HEK293 (cell line): ENCODE data around the gene HMHB1.
"Not testable (repeated sequence)": the region's sequence is repeated elsewhere in the genome, so short reads cannot be mapped to it uniquely, and the experiment has no call there.

Experiments used
- CTCF ChIA-PET: fragments of 350-600 bp; formaldehyde crosslinking; extraction: SDS; loops from one replicate; lab custom pipeline; 2021; ENCODE audit warnings: antibody characterized with exemption; lab: Yijun Ruan, JAX
- POLR2A ChIA-PET: fragments of 300-600 bp; formaldehyde crosslinking; extraction: SDS; loops from one replicate; lab custom pipeline; 2020; ENCODE audit warnings: antibody characterized with exemption, inconsistent platforms; lab: Yijun Ruan, JAX
- H3K27ac ChIP-seq: fragments of 200-500 bp; sonication (Bioruptor generic); 2 replicates; pipeline ENCODE4 v1.5.1; 2014; ENCODE audit warnings: low read depth, low read length, control low read depth, inconsistent platforms; ENCODE audit errors: extremely low read depth
- H3K36me3 ChIP-seq, 2 experiments: fragments of 200-500 bp in 1 of 2; sonication (Bioruptor generic) in 1 of 2; 1 replicate in 1 of 2; 2 replicates in 1 of 2; pipeline ENCODE4 v1.5.1; 2014 to 2017; ENCODE audit warnings: inconsistent platforms in 2 of 2, low read length in 2 of 2; ENCODE audit not compliant: control insufficient read depth in 2 of 2, insufficient read depth in 1 of 2
- H3K4me1 ChIP-seq: fragments of 200-500 bp; sonication (Bioruptor generic); 2 replicates; pipeline ENCODE4 v1.5.1; 2014; ENCODE audit warnings: mild to moderate bottlenecking, low read length, inconsistent platforms; ENCODE audit not compliant: control insufficient read depth, insufficient read depth
- H3K4me3 ChIP-seq: 2 replicates; pipeline ENCODE4 v1.5.1; 2011; ENCODE audit warnings: low read depth, mild to moderate bottlenecking, control low read depth, low read length, moderate library complexity
- H3K9me3 ChIP-seq: fragments of 200-500 bp; sonication (Bioruptor generic); 2 replicates; pipeline ENCODE4 v1.5.1; 2014; ENCODE audit warnings: low read depth, low read length, inconsistent platforms; ENCODE audit not compliant: control insufficient read depth, insufficient read depth
- EGR2 ChIP-seq: fragments of 450-650 bp; formaldehyde crosslinking; IDR thresholded peaks from 2 replicates; pipeline ENCODE4 v1.5.1; 2016; ENCODE audit warnings: low read depth, missing biosample characterization, missing genetic modification characterization
- FEZF1 ChIP-seq: fragments of 450-650 bp; formaldehyde crosslinking; IDR thresholded peaks from 2 replicates; pipeline ENCODE4 v1.5.1; 2016; ENCODE audit warnings: missing biosample characterization, missing genetic modification characterization
- GLI4 ChIP-seq: fragments of 450-650 bp; formaldehyde crosslinking; IDR thresholded peaks from 2 replicates; pipeline ENCODE4 v1.5.1; 2016; ENCODE audit warnings: missing biosample characterization, missing genetic modification characterization
- GLIS1 ChIP-seq: fragments of 450-650 bp; formaldehyde crosslinking; IDR thresholded peaks from 2 replicates; pipeline ENCODE4 v1.5.1; 2016; ENCODE audit warnings: missing biosample characterization, missing genetic modification characterization
- PATZ1 ChIP-seq: fragments of 450-650 bp; formaldehyde crosslinking; IDR thresholded peaks from 2 replicates; pipeline ENCODE4 v1.5.1; 2016; ENCODE audit warnings: missing biosample characterization, missing genetic modification characterization
- SP7 ChIP-seq: fragments of 450-650 bp; formaldehyde crosslinking; IDR thresholded peaks from 2 replicates; pipeline ENCODE4 v1.5.1; 2016; ENCODE audit warnings: missing biosample characterization, missing genetic modification characterization
- ZFP3 ChIP-seq: fragments of 450-650 bp; formaldehyde crosslinking; IDR thresholded peaks from 2 replicates; pipeline ENCODE4 v1.5.1; 2016; ENCODE audit warnings: low read depth, missing biosample characterization, missing genetic modification characterization
- ZNF146 ChIP-seq: fragments of 450-650 bp; formaldehyde crosslinking; IDR thresholded peaks from 2 replicates; pipeline ENCODE4 v1.5.1; 2016; ENCODE audit warnings: missing biosample characterization, missing genetic modification characterization
- ZNF214 ChIP-seq: fragments of 450-650 bp; formaldehyde crosslinking; IDR thresholded peaks from 2 replicates; pipeline ENCODE4 v1.5.1; 2017; ENCODE audit warnings: missing biosample characterization, mild to moderate bottlenecking, missing genetic modification characterization, borderline replicate concordance
- ZNF23 ChIP-seq: fragments of 450-650 bp; formaldehyde crosslinking; IDR thresholded peaks from 2 replicates; pipeline ENCODE4 v1.5.1; 2016; ENCODE audit warnings: missing biosample characterization, missing genetic modification characterization, borderline replicate concordance
- ZNF292 ChIP-seq: fragments of 450-650 bp; formaldehyde crosslinking; IDR thresholded peaks from 2 replicates; pipeline ENCODE4 v1.5.1; 2016; ENCODE audit warnings: low read depth, missing biosample characterization, missing genetic modification characterization, borderline replicate concordance
- ZNF311 ChIP-seq: fragments of 450-650 bp; formaldehyde crosslinking; IDR thresholded peaks from 2 replicates; pipeline ENCODE4 v1.5.1; 2017; ENCODE audit warnings: missing biosample characterization, missing genetic modification characterization, borderline replicate concordance
- ZNF354C ChIP-seq: fragments of 450-650 bp; formaldehyde crosslinking; IDR thresholded peaks from 2 replicates; pipeline ENCODE4 v1.5.1; 2016; ENCODE audit warnings: missing biosample characterization, missing genetic modification characterization, low read depth, borderline replicate concordance
- ZNF560 ChIP-seq: fragments of 450-650 bp; formaldehyde crosslinking; IDR thresholded peaks from 2 replicates; pipeline ENCODE4 v1.5.1; 2017; ENCODE audit warnings: missing biosample characterization, missing genetic modification characterization, borderline replicate concordance
- ZNF561 ChIP-seq: fragments of 450-650 bp; IDR thresholded peaks from 2 replicates; pipeline ENCODE4 v1.5.1; 2018; ENCODE audit warnings: missing biosample characterization, missing genetic modification characterization, borderline replicate concordance
- ZNF621 ChIP-seq: fragments of 450-650 bp; formaldehyde crosslinking; IDR thresholded peaks from 2 replicates; pipeline ENCODE4 v1.5.1; 2017; ENCODE audit warnings: missing biosample characterization, missing genetic modification characterization
- ZNF792 ChIP-seq: fragments of 450-650 bp; formaldehyde crosslinking; IDR thresholded peaks from 2 replicates; pipeline ENCODE4 v1.5.1; 2016; ENCODE audit warnings: missing biosample characterization, missing genetic modification characterization
- TF ChIP-seq, protein P1 (sequence below): fragments of 450-650 bp; formaldehyde crosslinking; IDR thresholded peaks from 2 replicates; pipeline ENCODE4 v1.5.1; 2016; ENCODE audit warnings: missing biosample characterization, missing genetic modification characterization
- TF ChIP-seq, protein P2 (sequence below): fragments of 450-650 bp; formaldehyde crosslinking; IDR thresholded peaks from 2 replicates; pipeline ENCODE4 v1.5.1; 2016; ENCODE audit warnings: missing biosample characterization, missing genetic modification characterization

Gene HMHB1

DNA sequence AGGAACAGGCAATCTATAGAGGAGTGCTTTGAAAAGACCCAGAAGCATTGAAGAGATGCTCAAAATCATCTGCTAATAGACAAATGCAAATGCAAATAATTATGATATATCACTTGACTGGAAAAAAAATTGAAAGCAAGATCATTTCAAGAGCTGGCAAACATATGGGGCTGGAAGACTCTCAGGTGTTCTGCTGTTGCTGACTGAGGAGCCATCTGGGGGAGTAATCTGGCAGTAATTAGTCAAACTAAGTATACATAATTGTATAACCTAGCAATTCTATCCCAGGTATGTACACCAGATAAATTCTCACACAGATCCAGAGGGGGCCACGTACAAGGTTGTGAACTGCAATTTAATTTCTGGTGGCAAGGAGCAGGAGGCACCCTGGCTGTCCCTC is 4.6 kb upstream of the HMHB1 start (continued):
- TF ChIP-seq ZNF214 (tag by site-specific recombination) = no peak
- no peak for TF ChIP-seq ZNF792 (tag by site-specific recombination)
- TF ChIP-seq PATZ1 (tag by site-specific recombination) = no peak
- no peak for TF ChIP-seq ZNF354C (tag by site-specific recombination)
- TF ChIP-seq, all 188 proteins: peak for 0

- POLR2A ChIA-PET, H3K36me3 ChIP-seq: not testable (repeated sequence)
- 0 out of 2 replicates have a peak, but pooled peaks have one; percentile 6 for TF ChIP-seq ZNF146
- TF ChIP-seq, all 188 proteins: peak for 1; not testable (repeated sequence) for 187
- H3K9me3 ChIP-seq, H3K27ac ChIP-seq, H3K4me3 ChIP-seq, H3K4me1 ChIP-seq, CTCF ChIA-PET: not testable (repeated sequence)
Measured at GRCh38 chr5:143816370-143816769, 4.4 kb downstream of the HMHB1 start.

DNA sequence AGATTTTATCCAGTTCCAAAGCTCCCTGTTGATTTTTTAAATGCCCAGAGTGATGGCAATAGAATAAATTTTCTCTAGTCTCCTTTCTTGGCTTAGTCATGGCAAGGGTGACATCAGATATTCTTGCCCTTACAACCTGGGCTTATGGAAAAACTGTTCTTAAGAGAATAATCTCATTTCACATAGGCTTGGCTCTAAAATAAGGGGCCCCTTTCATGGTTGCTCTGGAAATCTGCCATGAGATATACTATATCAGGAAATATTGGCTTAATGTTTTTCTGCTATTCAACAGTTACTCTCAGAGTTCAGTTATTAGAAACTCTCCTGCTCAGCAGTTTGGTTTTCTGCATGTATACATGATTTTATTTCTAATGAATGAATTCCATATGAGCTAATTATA is 7.8 kb downstream of the HMHB1 start:
- POLR2A ChIA-PET = no interaction called here
- Histone ChIP-seq H3K4me3 (no peak overlapping the region), H3K9me3 (no peaks in the 10 kb centered on the region), H3K36me3 (no peaks in the 10 kb centered on the region), H3K4me1 (no peaks in the 10 kb centered on the region), H3K27ac (no peak overlapping the region)
- no peak for TF ChIP-seq EGR2 (tag by site-specific recombination)
- CTCF ChIA-PET = interaction anchor here (0.7 to 0.8 kb wide), 2 partner anchors 110 to 711 kb away, joined by 3 read pairs; no protein-coding TSS in a partner anchor

GRCh38 chr5:143820451-143820850 is 8.5 kb downstream of the HMHB1 start:
- CTCF ChIA-PET = interaction anchor here (0.7 to 0.8 kb wide), 3 partner anchors 111 to 711 kb away, joined by 3 to 5 read pairs (median 3); no protein-coding TSS in a partner anchor
- H3K36me3 ChIP-seq = no peaks in the 10 kb centered on the region
- TF ChIP-seq ZNF292 (tag by site-specific recombination) = no peak
- no peak for TF ChIP-seq ZNF23
- TF ChIP-seq, protein P1, sequence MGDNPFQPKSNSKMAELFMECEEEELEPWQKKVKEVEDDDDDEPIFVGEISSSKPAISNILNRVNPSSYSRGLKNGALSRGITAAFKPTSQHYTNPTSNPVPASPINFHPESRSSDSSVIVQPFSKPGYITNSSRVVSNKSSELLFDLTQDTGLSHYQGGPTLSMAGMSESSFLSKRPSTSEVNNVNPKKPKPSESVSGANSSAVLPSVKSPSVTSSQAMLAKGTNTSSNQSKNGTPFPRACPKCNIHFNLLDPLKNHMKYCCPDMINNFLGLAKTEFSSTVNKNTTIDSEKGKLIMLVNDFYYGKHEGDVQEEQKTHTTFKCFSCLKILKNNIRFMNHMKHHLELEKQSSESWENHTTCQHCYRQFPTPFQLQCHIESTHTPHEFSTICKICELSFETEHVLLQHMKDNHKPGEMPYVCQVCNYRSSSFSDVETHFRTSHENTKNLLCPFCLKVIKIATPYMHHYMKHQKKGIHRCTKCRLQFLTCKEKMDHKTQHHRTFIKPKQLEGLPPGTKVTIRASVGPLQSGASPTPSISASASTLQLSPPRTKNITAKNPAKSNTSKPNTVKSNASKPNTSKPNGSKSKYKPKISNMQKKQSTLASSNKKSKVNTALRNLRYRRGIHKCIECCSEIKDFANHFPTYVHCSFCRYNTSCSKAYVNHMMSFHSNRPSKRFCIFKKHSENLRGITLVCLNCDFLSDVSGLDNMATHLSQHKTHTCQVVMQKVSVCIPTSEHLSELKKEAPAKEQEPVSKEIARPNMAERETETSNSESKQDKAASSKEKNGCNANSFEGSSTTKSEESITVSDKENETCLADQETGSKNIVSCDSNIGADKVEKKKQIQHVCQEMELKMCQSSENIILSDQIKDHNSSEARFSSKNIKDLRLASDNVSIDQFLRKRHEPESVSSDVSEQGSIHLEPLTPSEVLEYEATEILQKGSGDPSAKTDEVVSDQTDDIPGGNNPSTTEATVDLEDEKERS = no peak
- TF ChIP-seq, protein P2, sequence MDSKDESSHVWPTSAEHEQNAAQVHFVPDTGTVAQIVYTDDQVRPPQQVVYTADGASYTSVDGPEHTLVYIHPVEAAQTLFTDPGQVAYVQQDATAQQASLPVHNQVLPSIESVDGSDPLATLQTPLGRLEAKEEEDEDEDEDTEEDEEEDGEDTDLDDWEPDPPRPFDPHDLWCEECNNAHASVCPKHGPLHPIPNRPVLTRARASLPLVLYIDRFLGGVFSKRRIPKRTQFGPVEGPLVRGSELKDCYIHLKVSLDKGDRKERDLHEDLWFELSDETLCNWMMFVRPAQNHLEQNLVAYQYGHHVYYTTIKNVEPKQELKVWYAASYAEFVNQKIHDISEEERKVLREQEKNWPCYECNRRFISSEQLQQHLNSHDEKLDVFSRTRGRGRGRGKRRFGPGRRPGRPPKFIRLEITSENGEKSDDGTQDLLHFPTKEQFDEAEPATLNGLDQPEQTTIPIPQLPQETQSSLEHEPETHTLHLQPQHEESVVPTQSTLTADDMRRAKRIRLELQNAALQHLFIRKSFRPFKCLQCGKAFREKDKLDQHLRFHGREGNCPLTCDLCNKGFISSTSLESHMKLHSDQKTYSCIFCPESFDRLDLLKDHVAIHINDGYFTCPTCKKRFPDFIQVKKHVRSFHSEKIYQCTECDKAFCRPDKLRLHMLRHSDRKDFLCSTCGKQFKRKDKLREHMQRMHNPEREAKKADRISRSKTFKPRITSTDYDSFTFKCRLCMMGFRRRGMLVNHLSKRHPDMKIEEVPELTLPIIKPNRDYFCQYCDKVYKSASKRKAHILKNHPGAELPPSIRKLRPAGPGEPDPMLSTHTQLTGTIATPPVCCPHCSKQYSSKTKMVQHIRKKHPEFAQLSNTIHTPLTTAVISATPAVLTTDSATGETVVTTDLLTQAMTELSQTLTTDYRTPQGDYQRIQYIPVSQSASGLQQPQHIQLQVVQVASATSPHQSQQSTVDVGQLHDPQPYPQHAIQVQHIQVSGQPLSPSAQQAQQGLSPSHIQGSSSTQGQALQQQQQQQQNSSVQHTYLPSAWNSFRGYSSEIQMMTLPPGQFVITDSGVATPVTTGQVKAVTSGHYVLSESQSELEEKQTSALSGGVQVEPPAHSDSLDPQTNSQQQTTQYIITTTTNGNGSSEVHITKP (tag by site-specific recombination) = no peak
- no peak for TF ChIP-seq ZNF354C (tag by site-specific recombination)
- TF ChIP-seq SP7 = no peak
- no peak for TF ChIP-seq ZNF621 (tag by site-specific recombination)
- no peak for TF ChIP-seq FEZF1 (tag by site-specific recombination)
- no peak for TF ChIP-seq ZNF561 (tag by site-specific recombination)
- no peak for TF ChIP-seq GLI4 (tag by site-specific recombination)
- TF ChIP-seq ZFP3 = no peak
- TF ChIP-seq ZNF560 (tag by site-specific recombination) = no peak
- TF ChIP-seq ZNF311 (tag by site-specific recombination) = no peak
- no peak for TF ChIP-seq GLIS1 (tag by site-specific recombination)
- TF ChIP-seq, all 188 proteins: peak for 0
- POLR2A ChIA-PET = no interaction called here
- Histone ChIP-seq H3K4me1 (no peaks in the 10 kb centered on the region), H3K4me3 (no peak overlapping the region), H3K27ac (no peak overlapping the region), H3K9me3 (no peaks in the 10 kb centered on the region)
